HCT116 (cell line): ENCODE data around the gene KRTAP20-4. TPM values are rescaled to one million over a fixed set of nuclear protein-coding genes. Genes with fewer than 3 reads are reported as not detected.

Experiments
- total RNA-seq: library from RNA; stranded (reverse); gene quantifications from one replicate; pipeline ENCODE4 v1.2.1, GENCODE V29; 2021; ENCODE audit not compliant: unreplicated experiment

KRTAP20-4 gene
- total RNA-seq, 1 experiment from 2014 or later, result not detected

Other genes with a start within 250 kb of the KRTAP20-4 start
- not detected for gene KRTAP13-2, start 248.4 kb upstream of the KRTAP20-4 start, total RNA-seq
- not detected for gene KRTAP13-1, start 224.6 kb upstream of the KRTAP20-4 start, total RNA-seq
- gene KRTAP13-3, start 194.7 kb upstream of the KRTAP20-4 start, total RNA-seq, result not detected
- not detected for gene KRTAP13-4, start 190.4 kb upstream of the KRTAP20-4 start, total RNA-seq
- gene KRTAP15-1, start 180.4 kb upstream of the KRTAP20-4 start, total RNA-seq, result not detected
- gene KRTAP19-1, start 140.3 kb upstream of the KRTAP20-4 start, total RNA-seq, result not detected
- not detected for gene KRTAP19-2, start 133.2 kb upstream of the KRTAP20-4 start, total RNA-seq
- gene KRTAP19-3, start 128.6 kb upstream of the KRTAP20-4 start, total RNA-seq, result not detected
- not detected for gene KRTAP19-4, start 123.5 kb upstream of the KRTAP20-4 start, total RNA-seq
- gene KRTAP19-5, start 118.5 kb upstream of the KRTAP20-4 start, total RNA-seq, result not detected
- gene KRTAP19-6, start 78.8 kb upstream of the KRTAP20-4 start, total RNA-seq, result not detected
- gene KRTAP19-7, start 59.3 kb upstream of the KRTAP20-4 start, total RNA-seq, result not detected
- gene KRTAP22-2, start 30.2 kb upstream of the KRTAP20-4 start, total RNA-seq, result not detected
- gene KRTAP6-3, start 28.2 kb upstream of the KRTAP20-4 start, total RNA-seq, result not detected
- not detected for gene KRTAP6-2, start 21.7 kb upstream of the KRTAP20-4 start, total RNA-seq
- not detected for gene KRTAP22-1, start 19.5 kb upstream of the KRTAP20-4 start, total RNA-seq
- not detected for gene KRTAP6-1, start 6.7 kb upstream of the KRTAP20-4 start, total RNA-seq
- not detected for gene KRTAP20-1, start 4.2 kb upstream of the KRTAP20-4 start, total RNA-seq
- gene KRTAP20-2, start 14.6 kb downstream of the KRTAP20-4 start, total RNA-seq, result not detected
- gene KRTAP20-3, start 22.2 kb downstream of the KRTAP20-4 start, total RNA-seq, result not detected
- gene KRTAP21-3, start 98.2 kb downstream of the KRTAP20-4 start, total RNA-seq, result not detected
- not detected for gene KRTAP21-2, start 126.6 kb downstream of the KRTAP20-4 start, total RNA-seq
- not detected for gene KRTAP21-1, start 134.8 kb downstream of the KRTAP20-4 start, total RNA-seq
- gene KRTAP8-1, start 192.6 kb downstream of the KRTAP20-4 start, total RNA-seq, result not detected
- gene KRTAP7-1, start 209.1 kb downstream of the KRTAP20-4 start, total RNA-seq, result not detected